ENCODE results near the gene PTPN13.

DNA sequence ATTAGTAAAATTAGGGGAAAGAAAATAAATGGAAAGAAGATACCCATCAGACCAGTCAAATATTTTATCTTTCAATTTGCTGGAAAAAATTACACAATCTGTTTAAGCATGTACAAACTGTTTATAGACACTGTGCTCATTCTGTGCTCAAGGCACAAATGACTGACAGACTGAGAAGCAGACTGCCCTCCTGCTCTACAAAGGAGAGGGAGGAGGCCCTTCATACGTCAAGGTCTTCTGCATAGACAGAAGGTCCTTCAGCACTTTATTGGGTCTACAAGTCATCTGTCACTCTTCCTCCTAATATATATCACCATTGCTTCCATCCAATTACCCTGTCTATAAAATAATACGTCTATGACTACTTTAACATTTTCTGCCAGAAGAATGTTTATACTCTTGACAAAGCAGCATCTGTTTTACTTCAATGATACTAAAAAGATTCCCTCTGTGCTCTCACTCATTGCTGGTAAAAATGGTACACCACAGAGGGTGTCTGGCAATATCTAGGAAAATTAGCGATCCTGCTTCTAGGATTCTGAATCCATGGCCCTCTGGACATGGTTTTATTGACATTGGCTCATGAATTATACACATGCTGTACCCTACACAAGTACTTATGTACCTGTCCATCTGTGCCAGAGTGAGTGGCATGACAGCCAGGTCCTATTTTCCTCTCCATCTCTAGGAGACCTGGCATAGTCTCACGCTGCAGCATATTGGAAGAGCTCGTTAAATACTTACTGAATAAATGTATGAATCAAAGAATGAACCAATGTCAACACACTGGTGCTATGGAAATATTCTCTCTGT lies 243.8 kb downstream of the PTPN13 start:
- TF ChIP-seq, protein P1, sequence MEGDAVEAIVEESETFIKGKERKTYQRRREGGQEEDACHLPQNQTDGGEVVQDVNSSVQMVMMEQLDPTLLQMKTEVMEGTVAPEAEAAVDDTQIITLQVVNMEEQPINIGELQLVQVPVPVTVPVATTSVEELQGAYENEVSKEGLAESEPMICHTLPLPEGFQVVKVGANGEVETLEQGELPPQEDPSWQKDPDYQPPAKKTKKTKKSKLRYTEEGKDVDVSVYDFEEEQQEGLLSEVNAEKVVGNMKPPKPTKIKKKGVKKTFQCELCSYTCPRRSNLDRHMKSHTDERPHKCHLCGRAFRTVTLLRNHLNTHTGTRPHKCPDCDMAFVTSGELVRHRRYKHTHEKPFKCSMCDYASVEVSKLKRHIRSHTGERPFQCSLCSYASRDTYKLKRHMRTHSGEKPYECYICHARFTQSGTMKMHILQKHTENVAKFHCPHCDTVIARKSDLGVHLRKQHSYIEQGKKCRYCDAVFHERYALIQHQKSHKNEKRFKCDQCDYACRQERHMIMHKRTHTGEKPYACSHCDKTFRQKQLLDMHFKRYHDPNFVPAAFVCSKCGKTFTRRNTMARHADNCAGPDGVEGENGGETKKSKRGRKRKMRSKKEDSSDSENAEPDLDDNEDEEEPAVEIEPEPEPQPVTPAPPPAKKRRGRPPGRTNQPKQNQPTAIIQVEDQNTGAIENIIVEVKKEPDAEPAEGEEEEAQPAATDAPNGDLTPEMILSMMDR (IDR thresholded peaks at IDR 0.05; ENCODE audit: low read depth, low read length) = no peak
- no peak for TF ChIP-seq POLR2A (IDR thresholded peaks at IDR 0.05; ENCODE audit: extremely low read depth, insufficient read length)
- TF ChIP-seq, protein P2, sequence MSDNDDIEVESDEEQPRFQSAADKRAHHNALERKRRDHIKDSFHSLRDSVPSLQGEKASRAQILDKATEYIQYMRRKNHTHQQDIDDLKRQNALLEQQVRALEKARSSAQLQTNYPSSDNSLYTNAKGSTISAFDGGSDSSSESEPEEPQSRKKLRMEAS (IDR thresholded peaks at IDR 0.05; ENCODE audit: low read depth, low read length) = no peak

Data from NB4 (cell line).